Activated CD8-positive, alpha-beta memory T cell treated with anti-CD3 and anti-CD28 coated beads, Interleukin-2, amount 50 U/mL, for 48 hours (primary cell): Measurements from ENCODE around the gene KDM8.

ENCODE experiments used
- DNase-seq: peaks from one replicate; pipeline ENCODE4 v3.0.0-alpha.2; 2020

Gene KDM8

DNA sequence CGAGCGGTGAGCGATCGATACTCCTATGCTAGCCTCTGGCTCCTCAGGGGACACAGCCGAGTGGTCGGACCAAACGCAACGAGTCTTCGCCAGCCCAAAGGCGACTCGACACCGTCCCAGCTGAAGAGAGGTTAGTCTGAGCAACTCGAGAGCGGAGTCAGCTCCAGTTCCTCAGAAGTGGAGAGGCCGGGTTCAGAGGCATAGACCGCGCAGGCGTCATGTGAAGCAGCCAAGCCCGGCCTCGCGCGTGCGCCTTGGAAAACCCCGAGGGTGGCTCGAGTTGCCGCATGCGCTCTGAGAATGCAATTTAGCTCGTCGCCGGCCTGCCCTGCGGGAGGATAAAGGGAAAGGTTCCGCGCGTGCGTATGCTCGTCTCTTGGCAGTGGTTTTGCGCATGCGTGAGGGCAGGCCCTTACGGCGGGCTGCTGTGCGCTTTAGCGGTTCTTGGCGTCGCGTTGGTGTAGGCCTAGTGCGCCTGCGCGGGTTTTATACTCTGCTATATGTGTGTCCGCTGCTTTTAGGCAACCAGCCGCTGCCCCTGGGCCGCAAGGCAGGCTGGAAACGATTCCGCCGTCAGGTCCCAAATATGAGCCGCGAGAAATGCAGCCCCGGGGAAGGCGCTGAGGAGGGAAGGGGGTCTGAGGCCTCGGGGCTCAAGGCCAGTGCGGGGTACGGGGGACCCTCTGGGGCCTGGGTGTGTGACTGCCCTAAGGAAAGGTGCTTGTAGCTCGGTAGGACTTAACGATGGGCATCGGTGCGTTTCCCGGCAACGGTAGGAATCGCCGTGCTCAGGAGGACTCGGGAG, at the start of gene KDM8:
KDM8 (plus strand) TSS at position 20 of the 805 bp plus-strand sequence. CDS start 6,598 bp downstream, outside the sequence.
- peak; percentile 99 for DNase-seq

DNA sequence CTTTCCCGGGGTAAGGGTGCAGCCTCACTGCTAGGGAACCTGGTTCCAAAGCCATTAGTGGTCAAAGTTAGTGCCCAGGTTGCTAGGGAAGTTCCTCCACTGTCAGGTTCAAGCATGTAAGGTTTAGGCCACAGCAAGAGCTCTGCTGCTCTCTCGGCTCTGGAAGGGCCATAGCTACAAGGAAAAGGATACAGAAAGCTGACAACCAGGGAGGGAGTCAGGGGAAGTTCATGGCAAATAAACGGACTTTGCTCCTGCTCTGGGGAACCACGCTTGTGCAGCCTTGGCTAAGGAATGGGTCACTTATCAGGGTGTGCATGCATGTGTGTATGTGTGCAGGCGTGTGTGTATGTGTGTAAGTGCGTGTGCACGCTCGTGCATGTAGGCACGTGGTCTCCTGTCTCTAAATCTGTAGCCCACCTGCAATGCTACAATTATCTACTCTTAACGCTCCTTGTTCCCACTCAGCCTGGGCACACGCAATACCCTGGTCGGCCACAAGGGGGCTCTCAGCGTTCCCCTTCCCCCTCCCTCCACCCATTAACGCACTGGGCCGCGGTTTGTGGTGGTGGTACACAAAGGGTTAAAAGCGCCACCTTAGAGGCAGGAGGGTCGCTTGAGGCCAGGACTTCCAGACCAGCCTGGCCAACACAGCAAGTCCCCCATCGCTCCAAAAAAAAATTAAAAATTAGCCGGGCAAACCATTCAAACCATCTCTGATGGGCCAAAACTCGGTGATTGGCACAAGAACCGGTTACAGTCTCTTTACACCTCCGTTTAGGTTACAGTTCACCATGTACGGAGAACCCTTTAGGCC, 48.4 kb upstream of the KDM8 start:
- DNase-seq: peak; percentile 95

DNA sequence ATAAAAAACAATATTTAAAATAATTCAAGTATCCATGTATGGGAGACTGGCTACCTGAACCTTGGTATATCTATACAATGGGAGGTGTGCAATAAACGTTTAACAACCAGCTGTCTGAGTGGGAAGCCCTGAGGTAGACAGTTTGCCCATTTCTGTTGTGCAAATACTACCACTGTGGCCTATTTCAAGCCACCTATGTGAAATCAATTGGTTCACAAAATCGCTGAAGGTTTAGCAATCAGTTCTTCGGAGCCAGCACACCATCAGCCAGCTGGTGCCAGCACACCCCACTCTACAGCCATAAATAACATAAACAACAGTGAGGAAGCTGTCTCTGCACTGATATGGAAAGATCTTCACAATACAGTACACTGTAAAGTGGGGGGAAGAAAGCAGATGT, 46.7 kb upstream of the KDM8 start:
- no peak for DNase-seq

DNA sequence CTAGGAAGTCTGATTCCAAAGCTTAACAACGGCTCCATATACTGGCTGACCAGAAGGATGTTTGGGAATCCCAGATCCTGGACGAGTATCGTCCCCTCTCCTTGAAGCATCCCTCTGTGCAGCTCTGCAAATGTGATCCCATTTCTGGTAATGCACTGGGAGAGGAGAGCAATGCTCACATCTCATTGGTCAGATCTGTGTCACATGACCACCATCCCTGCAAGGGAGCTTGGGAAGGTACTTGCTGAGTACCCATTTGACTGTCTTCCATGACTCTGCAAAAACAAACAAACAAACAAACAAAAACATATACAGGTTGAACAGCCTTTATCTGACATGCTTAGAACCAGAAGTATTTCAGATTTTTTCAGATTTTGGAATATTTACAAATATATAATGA, 41.9 kb upstream of the KDM8 start:
- no peak for DNase-seq

DNA sequence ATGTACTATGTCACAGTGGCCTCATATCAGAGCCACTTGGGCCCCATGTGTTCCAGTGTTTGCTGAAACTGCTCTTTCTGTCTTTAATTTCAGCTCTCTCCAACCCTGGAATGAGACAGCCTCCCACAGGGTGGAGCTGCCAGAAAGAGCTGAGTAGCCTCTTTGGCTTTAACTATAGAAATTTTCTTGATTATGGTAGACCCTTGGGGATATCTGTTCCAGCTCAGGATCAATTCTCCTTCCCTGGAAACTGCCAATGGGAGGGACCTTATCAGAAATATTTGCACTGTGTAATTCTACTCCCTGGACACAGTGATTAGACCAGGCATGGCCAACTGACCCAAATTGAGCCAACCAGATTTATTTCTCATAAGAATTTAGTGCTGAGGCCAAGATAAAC, 39.0 kb upstream of the KDM8 start:
- no peak for DNase-seq

DNA sequence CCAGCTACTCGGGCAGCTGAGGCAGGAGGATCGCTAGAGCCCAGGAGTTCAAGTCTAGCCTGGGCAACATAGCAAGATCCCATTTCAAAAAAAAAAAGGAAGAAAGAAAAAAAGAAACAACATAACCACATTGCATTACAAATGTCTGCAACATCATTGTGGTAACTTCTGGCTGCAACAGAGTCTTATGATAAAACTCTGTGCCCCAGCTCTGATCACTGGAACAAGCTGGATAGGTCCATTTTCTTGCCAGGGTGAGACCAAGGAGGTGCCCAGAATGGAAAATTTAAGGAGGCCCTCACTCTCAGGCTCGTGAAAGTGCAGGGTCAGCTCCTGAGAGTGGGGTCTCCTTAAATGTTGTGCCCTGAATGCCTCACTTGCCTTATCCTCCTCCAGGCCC, 37.8 kb upstream of the KDM8 start:
- DNase-seq: no peak

DNA sequence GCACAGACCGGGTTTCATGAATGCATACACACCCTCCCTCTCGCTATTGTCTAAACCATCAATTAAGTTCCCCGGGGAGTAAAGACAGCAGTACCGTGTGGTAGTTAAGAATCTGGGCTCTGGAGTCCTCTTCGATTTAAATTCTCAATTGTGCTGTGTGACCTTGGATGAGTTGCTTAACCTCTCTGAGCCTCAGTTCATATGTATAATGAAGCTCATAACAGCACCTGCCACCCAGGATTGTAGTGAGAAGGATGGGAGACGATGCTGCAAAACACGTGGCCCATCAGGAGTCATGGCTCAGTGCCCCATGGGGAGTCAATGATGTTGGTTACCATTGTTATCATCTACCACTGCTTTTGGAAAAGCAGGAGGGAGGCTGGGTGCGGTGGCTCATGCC, 34.5 kb upstream of the KDM8 start:
- no peak for DNase-seq

DNA sequence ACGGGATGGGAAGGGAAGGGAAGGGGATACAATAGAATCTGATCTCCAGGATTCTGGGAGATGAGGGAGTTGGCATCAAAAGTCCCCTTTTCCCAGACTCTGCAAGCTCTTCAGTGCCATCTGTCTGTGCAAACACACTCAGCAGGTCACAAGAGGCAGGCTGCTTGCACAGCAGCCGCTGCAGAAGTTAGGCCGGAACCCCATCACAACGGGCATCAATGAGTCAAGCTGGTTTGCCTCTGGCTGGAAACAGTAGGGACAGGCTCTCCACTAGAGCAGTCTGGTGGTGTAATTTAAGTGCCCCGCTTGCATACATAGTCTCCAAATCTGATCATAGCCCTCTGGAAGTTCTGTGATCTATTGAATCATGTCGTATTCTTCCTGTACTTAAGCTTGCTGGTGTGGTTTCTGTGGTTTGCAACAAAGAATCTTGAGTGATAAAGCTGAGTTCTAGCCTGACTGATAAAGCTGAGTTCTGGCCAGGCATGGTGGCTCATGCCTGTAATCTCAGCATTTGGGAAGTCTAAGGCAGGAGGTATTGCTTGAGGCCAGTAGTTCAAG, 33.7 kb upstream of the KDM8 start:
- peak; percentile 84 for DNase-seq

DNA sequence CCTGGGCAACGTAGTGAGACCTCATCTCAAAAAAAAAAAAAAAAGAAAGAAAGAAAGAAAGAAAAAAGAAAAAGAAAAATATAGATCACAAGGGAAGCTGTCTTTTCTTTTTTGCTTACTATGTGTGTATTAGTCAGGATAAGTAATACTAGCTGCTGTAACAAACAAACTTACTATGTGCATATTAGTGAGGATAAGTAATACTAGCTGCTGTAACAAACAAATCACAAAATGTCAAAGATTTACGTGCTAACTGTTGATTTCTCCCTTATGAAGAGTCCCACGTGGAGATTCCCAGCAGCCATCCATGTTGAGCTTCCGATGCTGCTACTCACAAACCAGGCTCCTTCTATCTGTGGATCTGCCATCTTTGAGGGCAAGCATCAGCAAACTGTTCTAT, 31.7 kb upstream of the KDM8 start:
- DNase-seq: no peak

DNA sequence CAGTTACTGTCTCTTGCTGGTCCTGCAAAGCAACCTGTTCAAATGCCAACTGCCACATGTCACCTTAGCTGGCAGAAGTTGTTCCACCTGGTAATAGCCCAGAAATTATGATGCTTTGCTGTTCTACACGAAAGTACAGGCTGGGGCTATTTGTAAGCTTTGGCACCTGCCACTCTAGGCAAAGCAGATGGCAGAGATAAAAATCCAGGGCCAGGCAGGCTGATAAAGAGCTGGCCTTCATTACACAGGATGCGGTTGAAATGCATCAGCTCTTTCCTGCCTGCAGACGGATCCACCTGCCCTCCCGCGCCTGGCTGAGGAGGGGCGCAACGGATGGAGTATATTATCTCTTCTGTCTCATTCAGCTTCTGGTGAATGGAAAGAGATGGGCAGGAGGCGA, 29.3 kb upstream of the KDM8 start:
- peak; percentile 69 for DNase-seq

DNA sequence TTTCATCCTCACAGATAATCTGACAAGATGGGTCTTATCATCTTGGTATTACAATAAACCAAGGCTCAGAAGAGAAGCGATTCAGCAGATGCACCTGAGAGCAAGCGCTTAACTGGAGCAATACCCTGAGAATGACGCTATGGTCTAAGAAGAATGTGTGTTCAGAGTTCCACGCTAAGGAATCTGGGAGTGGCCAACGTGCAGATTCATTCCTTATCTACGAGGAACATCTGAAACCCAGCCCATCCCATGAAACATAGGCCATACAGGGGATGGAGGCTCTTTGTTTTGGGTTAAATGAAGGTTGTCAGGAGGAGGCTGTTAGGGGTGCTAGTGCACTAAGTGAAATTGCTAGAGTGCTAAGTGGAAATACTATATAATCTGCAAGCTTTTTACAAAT, 28.5 kb upstream of the KDM8 start:
- no peak for DNase-seq

DNA sequence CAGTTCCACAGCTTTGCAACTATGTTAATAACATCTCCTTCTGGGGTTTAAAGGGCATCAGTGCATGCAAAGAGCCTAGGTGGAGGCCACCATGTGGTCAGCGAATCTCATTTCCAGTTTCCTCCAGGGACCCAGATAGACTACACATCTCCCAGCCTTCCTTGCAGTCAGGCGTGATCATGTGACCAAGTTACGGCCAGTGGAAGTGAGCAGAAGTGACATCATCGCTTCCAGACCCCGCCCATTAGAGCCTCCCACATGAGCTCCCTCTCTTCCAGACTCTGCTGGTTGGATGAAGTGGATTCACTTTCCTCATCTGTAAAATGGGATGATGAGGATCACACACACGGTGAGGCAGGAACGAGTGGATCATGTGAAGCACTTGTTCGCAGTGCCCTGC, 27.4 kb upstream of the KDM8 start:
- DNase-seq: no peak

DNA sequence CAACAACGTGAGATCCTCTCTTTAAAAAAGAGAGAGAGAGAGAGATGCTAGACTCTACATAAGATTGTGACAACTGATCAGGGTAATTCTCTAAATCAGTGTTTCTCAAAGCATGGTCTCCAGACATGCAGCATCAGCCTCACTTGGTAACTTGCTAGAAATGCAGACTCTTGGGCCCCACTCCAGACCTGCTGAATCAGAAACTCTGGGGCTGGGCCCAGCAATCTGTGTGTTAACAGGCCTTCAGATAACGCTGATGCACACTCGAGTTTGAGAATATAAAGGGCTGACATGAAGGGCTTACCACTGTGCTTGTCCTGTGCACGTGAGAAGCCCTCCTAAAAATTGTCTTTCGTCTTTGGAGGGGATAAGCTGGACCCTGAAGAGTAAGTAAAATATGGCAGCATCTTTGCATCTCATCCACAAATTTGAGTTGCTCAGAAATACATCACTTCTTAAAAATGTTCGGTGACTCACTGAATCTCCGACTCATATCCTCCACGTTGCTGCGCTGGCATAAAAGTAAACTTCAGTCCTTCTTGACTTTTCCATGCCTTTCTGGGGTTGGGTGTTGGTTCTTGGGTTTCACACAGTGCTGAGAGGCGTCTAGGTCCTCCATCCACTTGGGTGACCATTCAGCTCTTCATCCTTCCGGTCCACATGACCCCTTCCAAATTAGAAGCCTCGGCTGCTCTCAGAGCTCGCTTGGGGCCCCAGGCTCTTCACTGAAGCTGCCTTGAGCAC, 26.1 kb upstream of the KDM8 start:
- DNase-seq: no peak

DNA sequence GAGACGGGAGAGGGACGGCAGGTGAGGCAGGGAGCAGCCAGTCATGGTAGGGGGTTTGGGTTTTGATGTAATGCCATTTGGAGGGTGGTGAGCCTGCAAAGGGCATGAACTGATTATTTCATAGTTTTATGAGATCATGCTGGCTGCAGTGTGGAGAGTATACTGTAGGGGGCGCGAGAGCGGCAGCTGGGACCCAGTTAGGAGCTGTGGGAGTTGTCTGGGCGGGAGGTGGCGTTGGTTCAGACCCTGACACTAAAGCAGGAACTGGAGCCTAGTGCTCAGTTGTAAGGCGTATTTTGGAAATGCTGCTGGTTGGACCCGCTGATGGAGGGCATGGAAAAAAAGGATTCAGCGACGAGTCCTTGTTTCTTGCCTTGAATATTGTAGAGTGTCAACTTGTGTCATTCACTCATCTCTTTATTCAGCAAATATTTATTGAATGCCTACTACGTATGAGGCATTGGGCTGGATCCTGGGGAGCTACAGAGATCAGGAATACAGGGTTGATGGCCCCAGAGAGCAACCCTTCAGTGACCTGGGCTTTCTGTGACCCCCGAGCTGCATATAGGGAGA, 23.7 kb upstream of the KDM8 start:
- peak; percentile 95 for DNase-seq

DNA sequence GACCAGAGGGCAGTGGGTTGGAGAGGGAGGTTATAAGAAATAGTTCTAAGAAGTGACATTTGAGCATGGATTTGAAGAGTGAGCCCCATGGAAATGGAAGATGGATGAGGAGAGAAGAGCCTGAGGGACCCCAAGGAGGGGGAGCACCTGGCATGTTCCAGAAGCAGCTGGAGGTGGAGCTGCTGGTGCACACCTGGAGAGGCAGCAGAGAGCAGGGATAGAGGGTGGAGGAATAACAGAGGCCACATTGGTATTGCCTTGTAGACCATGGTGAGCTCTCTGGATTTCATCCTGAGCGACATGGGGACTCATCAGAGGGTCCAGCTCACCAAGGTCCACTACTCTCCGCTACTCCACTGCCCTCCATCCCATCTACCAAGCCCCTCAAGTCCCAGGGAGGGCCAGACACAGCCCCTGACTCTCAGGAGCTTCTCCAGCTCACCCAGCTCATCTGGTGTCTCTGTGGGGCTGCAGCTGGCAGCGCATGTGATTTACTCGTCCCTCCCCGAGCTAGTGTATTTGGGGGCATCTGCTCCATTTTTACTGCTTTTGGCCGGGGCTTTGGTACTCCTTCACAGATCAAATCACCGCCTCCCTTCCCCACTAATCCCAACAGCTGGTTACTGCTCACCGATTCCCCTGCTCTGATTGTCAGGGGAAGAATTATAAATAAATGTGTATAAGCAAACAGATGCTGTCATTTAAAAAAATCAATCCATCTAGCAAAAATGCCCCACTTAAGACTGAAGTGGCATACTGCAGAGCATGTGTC, 22.1 kb upstream of the KDM8 start:
- no peak for DNase-seq

DNA sequence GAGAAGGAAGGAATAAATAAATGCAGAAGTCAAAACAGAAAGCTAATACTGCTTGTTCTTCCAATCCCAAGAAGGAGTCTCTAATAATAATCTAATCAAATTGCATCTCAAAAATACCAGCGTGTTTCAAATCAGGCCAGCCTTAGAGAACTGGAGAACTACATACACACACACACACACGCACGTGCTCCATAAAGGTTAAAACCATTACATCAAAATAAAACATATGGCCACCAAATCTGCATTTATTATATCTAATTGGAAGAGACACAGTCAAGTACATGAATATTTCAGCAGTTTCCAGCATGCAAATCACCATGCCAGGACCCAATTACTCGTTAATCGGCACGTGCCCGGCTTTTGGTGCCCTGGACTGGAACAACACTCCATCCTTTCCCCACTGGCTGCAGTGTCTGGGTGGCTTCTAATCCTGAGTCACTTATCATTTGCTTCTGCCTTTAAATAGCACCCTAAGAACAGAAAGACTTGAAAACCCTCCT, 20.4 kb upstream of the KDM8 start:
- no peak for DNase-seq

DNA sequence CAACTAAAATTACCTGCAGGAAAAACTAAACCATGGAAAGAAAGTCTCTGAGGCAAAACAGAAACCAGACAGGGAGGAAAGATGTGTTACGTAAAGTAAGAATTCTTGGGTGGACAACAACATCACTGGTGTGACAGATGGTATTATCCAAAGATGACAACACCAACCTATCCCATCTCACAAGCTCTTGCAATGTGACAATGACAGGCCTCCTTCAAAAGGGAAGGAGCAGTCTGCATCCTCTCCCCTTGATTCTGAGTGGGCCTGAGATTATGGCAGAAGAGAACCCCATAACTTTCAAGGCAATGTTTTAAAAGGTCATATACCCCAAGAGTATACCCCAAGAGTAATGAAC, 17.6 kb upstream of the KDM8 start:
- no peak for DNase-seq

DNA sequence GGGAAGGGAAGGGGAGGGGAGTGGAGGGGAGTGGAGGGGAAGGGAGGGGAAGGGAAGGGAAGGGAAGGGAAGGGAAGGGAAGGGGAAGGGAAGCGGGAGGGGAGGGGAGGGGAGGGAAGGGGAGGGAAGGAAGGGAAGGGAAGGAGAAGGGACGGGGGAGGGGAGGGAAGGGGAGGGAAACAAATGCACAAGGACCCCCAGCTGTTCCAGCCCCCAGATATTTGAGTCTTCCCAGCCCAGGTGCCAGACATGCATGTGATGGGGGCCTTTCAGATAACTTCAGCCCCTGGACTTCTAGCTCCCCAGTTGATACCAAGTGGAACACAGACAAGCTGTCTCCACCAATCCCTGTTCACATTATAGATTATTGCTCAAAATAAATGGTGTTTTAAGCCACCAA, 14.7 kb upstream of the KDM8 start:
- DNase-seq: no peak

DNA sequence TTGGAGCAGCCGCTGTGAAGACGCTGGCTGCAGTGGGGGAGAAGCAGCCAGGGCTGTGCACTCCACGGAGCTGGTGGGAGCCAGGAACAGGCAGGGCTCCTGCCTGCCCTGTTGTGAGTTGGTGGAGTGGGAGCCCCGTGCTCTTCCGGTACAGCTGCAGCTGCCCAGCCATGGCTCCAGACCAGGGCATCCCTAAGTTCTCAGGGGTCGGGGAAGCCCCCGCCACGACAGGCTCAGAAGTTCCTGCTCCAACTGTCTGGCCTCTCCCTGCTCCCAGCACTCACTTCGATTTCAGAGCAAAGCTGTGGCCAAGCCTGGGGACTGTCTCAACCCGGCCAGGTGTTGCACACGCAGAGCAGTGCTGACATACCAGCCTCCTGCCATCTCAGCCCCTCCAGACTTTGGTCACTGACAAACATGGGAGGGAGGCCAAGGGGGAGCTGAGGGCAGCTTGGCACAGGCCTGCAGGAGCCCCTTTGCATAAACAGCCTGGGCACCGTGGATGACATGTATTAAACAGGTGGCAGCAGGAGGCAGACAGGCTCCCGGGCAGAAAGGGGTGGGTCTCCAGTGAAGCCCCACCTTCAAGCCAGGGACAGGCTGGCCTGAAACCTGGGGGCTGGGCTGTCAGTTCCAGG, 13.9 kb upstream of the KDM8 start:
- DNase-seq: no peak

DNA sequence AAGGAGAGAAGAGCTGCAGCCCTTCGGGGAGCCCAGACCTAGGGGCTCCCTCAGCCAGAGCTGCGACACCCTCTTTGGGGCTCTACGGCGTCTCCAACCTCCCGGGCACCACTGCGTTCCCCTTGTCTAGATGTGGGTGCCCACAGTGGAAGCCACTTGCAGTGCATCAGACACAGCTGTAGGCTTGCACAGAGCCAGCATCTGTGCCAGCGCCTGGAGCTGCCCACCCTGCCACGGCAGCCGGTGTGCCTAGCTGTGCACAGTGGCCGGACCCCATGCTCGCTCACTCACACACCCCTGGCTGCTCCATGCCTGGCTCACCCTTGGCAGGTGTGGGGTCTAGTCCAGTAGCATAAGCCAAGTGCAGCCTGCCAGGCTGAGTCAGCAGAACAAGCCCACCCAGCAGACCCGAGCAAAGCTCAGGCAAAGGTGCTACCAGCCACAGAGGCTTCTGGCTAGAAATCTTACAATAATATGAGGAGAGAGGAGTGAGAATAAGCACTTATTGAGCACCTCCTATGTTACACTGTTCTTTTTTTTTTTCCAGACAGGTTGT, 12.9 kb upstream of the KDM8 start:
- DNase-seq: no peak

DNA sequence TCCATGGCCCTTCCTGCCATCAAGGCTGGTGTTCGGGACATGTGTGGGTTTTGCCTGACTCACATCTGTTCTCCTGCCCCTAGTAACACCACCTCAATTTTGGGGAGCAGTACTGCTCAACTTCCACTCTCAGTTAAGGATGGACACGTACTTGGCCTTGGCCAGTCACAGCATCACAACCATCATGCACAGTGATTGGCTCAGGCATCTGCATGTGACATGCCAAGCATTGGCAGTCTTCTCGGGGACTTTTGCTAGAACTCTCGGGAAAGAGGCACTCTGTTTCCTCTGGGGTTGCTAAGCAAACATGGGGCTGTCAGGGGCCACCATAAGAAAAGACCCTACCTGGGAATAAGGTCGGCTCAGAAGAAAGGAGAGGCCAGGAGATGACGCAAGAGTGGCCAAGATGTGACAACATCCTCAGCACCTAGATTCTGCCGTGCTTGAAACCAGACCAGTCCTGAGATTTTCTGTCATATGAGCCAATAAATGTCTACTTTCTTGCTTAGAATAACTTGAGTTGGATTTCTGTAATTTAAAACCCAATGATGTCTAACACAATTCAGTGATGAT, 11.9 kb upstream of the KDM8 start:
- DNase-seq: no peak
